Activated CD4-positive, alpha-beta T cell treated with anti-CD3 and anti-CD28 coated beads, Interleukin-2, amount 50 U/mL, for 4 hours (primary cell): ENCODE data around the gene FTO.

ENCODE experiments used
- DNase-seq, 2 experiments: peaks; one replicate each; pipeline ENCODE4 v3.0.0-alpha.2; 2020

FTO gene

GRCh38 chr16:54193665-54194333, 489.8 kb downstream of the FTO start:
- no peak for DNase-seq

- no peak for DNase-seq
Measured at GRCh38 chr16:54194334-54194743, 490.4 kb downstream of the FTO start.

- DNase-seq = no peak
Measured at GRCh38 chr16:54197758-54198157, 493.8 kb downstream of the FTO start.

- no peak for DNase-seq
Measured at GRCh38 chr16:54199487-54200160, 495.7 kb downstream of the FTO start.

- no peak for DNase-seq
Measured at GRCh38 chr16:54200161-54200534, 496.2 kb downstream of the FTO start.

GRCh38 chr16:54200720-54201119, 496.8 kb downstream of the FTO start:
- no peak for DNase-seq

- DNase-seq = no peak
Measured at GRCh38 chr16:54201200-54201599, 497.2 kb downstream of the FTO start.
